Coronary artery (tissue), 2 donors: ENCODE results near the gene P2RY6.
A peak's percentile ranks its signal among the peaks of the same experiment; 100 is the strongest.

ENCODE experiments used
- DNase-seq: peaks from one replicate; pipeline ENCODE4 v3.0.0-alpha.2; 2017; ENCODE audit warnings: low spot score
- H3K27ac ChIP-seq, 2 donors: fragments of 200-600 bp; sonication (generic); one replicate each; pipeline ENCODE4 v1.5.1; 2016 to 2019
- H3K4me3 ChIP-seq: fragments of 200-600 bp; sonication (generic); 2 replicates; pipeline ENCODE4 v1.5.1; 2016; ENCODE audit warnings: mild to moderate bottlenecking, moderate library complexity
- CTCF ChIP-seq: fragments of 200-600 bp; sonication (generic); IDR thresholded peaks from one replicate; pipeline ENCODE4 v1.5.1; 2019; ENCODE audit warnings: antibody characterized with exemption

P2RY6 gene

DNA sequence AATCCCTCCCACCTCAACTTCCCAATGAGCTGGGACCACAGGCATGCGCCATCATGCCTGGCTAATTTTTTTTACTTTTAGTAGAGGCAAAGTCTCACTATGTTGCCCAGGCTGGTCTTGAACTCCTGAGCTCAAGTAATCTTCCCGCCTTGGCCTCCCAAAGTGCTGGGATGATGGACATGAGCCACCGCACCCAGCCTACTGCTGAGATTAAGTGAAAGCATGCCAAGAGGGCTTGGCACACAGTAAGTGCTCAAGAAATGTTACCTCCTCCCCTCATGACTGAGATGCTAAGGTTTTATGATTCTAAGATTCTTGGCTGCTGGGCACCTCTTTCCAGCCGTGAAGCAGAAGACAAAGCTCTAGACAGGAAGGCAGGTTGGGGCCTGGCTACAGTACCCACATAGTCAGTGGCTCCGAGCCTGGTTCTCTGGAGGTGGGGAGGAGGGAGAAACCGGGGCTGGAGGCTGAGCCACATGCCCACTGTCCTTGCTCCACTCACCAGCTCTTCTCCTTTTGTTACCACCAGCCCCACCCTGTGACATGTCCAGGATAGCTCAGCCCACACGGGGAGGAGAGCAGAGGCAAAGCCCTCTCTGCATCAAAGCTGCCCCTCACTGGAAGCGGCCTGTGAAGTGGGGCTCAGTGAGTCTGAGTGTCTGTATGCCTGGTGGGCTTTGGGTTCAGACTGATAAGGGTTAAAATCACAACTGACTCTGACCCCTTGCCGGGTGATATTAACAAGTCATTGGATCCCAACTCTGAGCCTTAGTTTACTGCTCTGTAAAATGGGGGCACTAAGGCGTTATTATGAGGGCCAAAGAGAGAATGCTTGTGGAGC is 48.8 kb downstream of the P2RY6 start:
- peak overlapping the region; percentile 27 for H3K4me3 ChIP-seq
- no peak for TF ChIP-seq CTCF
- peak overlapping the region; percentile 98 to 99 for H3K27ac ChIP-seq
- no peak for DNase-seq

GRCh38 chr11:73321604-73322381 is 49.7 kb downstream of the P2RY6 start:
- peak overlapping the region; percentile 98 to 99 for H3K27ac ChIP-seq
- peak overlapping the region; percentile 25 for H3K4me3 ChIP-seq
- TF ChIP-seq CTCF: no peak
- no peak for DNase-seq

- DNase-seq: no peak
- TF ChIP-seq CTCF: no peak
- H3K27ac ChIP-seq: peak overlapping the region; percentile 98 to 99
- peak overlapping the region; percentile 54 for H3K4me3 ChIP-seq
Measured at GRCh38 chr11:73322382-73323306, 50.5 kb downstream of the P2RY6 start.

DNA sequence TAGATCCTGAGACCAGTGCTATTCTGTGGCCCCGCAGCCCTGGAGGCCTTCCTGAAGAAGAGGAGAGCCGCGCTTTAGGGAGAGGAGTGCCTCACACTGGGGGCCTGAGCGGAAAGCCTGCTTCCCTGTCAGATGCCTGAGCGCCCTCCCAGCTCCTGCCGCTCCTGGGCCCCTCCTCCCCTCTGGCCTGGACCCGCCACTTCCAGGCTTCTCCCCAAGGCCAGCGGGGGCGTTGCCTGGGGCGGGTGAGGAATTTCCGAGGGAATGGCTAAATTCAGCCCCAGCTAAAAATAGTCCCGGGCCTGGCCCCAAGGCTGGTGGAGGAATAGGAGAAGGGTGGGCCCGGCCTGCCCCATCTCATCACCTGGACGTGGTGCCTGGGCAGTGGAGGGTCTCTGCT is 51.3 kb downstream of the P2RY6 start:
- Histone ChIP-seq H3K27ac (peak overlapping the region; percentile 98 to 99), H3K4me3 (peak overlapping the region; percentile 54)
- peak; percentile 95 for DNase-seq
- TF ChIP-seq CTCF: no peak

DNA sequence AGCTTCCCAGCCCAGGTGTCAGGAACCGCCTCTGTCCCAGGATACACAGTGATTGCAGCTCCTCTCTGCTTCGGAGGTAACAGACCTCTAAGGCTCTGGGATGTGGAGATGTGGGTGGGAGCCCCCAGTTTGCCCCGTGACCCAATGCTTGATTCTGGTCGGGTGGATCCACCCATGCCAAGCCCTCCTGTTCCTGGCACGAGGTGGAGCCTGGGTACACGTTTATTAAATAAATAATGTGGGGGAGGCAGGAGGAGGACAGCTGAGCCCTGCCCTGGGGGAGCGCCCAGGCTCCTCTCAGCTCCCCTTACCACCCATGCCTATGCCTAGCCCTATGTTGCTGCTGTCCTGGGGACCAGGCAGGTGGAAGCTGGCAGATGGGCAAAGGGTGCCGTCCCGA is 52.0 kb downstream of the P2RY6 start:
- peak overlapping the region; percentile 54 for H3K4me3 ChIP-seq
- peak overlapping the region; percentile 98 to 99 for H3K27ac ChIP-seq
- no peak for DNase-seq
- TF ChIP-seq CTCF: no peak

GRCh38 chr11:73324665-73325035 is 52.5 kb downstream of the P2RY6 start:
- Histone ChIP-seq H3K27ac (peak overlapping the region; percentile 98 to 99), H3K4me3 (peak overlapping the region; percentile 54)
- no peak for TF ChIP-seq CTCF
- DNase-seq: no peak
